ENCODE data around the gene FOXP1.

DNA sequence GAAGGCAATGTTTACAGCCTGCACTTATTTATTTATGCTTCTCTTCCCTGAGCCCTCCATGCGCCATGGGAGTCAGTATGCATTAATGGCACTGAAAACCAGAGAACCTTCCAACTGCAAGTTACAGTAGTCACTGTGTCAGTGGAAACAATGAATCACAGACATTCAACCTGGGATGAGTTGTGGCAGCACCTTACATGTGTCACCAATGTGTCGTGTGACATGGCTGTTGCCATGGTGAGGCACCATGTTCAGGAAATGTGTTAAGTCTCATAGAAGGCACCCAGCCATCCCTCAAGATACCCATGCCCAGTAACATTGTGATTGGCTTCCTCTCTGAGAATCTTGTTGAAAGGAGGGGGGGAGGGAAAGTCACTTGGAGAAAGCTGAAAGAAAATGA, 105.0 kb downstream of the FOXP1 start:
- TF ChIP-seq, protein P1, sequence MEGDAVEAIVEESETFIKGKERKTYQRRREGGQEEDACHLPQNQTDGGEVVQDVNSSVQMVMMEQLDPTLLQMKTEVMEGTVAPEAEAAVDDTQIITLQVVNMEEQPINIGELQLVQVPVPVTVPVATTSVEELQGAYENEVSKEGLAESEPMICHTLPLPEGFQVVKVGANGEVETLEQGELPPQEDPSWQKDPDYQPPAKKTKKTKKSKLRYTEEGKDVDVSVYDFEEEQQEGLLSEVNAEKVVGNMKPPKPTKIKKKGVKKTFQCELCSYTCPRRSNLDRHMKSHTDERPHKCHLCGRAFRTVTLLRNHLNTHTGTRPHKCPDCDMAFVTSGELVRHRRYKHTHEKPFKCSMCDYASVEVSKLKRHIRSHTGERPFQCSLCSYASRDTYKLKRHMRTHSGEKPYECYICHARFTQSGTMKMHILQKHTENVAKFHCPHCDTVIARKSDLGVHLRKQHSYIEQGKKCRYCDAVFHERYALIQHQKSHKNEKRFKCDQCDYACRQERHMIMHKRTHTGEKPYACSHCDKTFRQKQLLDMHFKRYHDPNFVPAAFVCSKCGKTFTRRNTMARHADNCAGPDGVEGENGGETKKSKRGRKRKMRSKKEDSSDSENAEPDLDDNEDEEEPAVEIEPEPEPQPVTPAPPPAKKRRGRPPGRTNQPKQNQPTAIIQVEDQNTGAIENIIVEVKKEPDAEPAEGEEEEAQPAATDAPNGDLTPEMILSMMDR (IDR thresholded peaks at IDR 0.05): no peak
- no peak for TF ChIP-seq EZH2phosphoT487 (IDR thresholded peaks at IDR 0.05)

All from neural progenitor cell (in vitro differentiated cells).